ENCODE data around the gene BCKDK.

- TF ChIP-seq CTCF (IDR thresholded peaks at IDR 0.05) = no peak
- peak; percentile 52; the same call in 1 of the 2 replicates for TF ChIP-seq POLR2AphosphoS5 (IDR thresholded peaks at IDR 0.05; ENCODE audit: low read depth, low read length)
- no peak for TF ChIP-seq REST (IDR thresholded peaks at IDR 0.05; ENCODE audit: insufficient read depth in 1 of 2, low read depth in 2 of 2, low read length in 1 of 2)
- no peak for TF ChIP-seq SIN3A (IDR thresholded peaks at IDR 0.05; ENCODE audit: borderline replicate concordance, insufficient read depth, low read depth, low read length)
Measured at GRCh38 chr16:31081428-31082351, 26.5 kb upstream of the BCKDK start.
